CD4-positive, alpha-beta T cell treated with Interleukin-21 for 1 hour (primary cell): Measurements from ENCODE around the gene LUZP2.
"Not testable (repeated sequence)": the region's sequence is repeated elsewhere in the genome, so short reads cannot be mapped to it uniquely, and the experiment has no call there.

ENCODE experiments used
- DNase-seq: peaks from one replicate; pipeline ENCODE4 v3.0.0-alpha.2; 2020

LUZP2 gene

GRCh38 chr11:24934733-24935439 lies 438.0 kb downstream of the LUZP2 start:
- DNase-seq = no peak

- DNase-seq = no peak
Observed at GRCh38 chr11:24944891-24945290, 448.0 kb downstream of the LUZP2 start.

GRCh38 chr11:24949406-24949805 lies 452.6 kb downstream of the LUZP2 start:
- no peak for DNase-seq

GRCh38 chr11:24963852-24964251 lies 467.0 kb downstream of the LUZP2 start:
- no peak for DNase-seq

- no peak for DNase-seq
Observed at GRCh38 chr11:24965748-24966147, 468.9 kb downstream of the LUZP2 start.

GRCh38 chr11:24993903-24994302 lies 497.1 kb downstream of the LUZP2 start:
- not testable (repeated sequence) for DNase-seq

GRCh38 chr11:24999929-25000328 lies 503.1 kb downstream of the LUZP2 start:
- not testable (repeated sequence) for DNase-seq

- no peak for DNase-seq
Observed at GRCh38 chr11:25037431-25037830, 540.6 kb downstream of the LUZP2 start.

GRCh38 chr11:25038131-25038530 lies 541.3 kb downstream of the LUZP2 start:
- DNase-seq = no peak

GRCh38 chr11:25039165-25039564 lies 542.3 kb downstream of the LUZP2 start:
- no peak for DNase-seq

GRCh38 chr11:25048632-25049031 lies 551.8 kb downstream of the LUZP2 start:
- no peak for DNase-seq

- no peak for DNase-seq
Observed at GRCh38 chr11:25052844-25053243, 556.0 kb downstream of the LUZP2 start.

GRCh38 chr11:25057861-25058260 lies 561.0 kb downstream of the LUZP2 start:
- DNase-seq = no peak

GRCh38 chr11:25065746-25066145 lies 568.9 kb downstream of the LUZP2 start:
- DNase-seq = no peak

- DNase-seq = no peak
Observed at GRCh38 chr11:25066706-25067105, 569.9 kb downstream of the LUZP2 start.

GRCh38 chr11:25068451-25068850 lies 571.6 kb downstream of the LUZP2 start:
- no peak for DNase-seq

- no peak for DNase-seq
Observed at GRCh38 chr11:25094085-25094802, 597.4 kb downstream of the LUZP2 start.

- DNase-seq = no peak
Observed at GRCh38 chr11:25119416-25119815, 622.6 kb downstream of the LUZP2 start.
